Measurements from ENCODE around the gene ASPSCR1.

The ASPSCR1 gene

DNA sequence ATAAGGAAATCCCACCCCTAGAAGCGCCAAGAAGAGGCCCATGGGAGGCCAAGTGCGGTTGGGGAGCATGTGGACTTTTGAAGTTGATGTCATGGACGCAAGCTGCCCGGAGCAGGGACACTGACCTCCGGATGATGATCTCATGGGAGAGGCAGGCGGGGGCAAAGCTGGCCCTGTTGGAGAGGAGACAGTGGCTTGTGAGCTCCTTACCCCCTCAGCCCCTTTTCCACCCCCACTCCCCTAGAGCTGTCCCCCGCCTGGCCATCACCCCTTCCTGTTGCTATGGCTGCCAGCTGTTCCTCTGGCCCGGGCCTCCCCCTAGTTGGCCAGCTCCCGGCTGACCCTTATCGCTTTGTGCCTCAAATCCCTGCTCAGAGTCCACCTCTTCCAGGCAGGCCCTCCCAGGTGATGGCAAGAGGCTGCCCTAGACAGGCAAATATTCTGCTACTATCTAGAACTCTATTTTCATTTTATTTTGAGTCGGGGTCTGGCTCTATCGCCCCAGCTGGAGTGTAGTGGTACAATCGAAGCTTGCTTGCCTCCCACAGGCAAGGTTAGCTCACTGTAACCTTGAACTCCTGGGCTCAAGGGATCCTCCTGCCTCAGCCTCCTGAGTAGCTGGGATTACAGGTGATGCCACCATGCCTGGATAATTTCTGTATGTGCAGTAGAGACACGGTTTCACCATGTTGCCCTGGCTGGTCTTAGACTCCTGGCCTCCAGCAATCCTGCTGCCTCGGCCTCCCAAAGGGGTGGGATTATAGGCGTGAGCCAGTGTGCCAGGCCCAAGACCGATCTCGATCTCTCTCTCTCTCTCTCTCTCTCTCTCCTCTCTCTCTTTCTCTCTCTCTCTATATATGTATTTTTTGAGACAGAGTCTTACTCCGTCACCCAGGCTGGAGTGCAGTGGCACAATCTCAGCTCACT is 23.0 kb upstream of the ASPSCR1 start:
- no peak for TF ChIP-seq CTCF (conservative IDR thresholded peaks at IDR 0.05; ENCODE audit: low read depth, low read length)
- no peak overlapping the region for H3K4me3 ChIP-seq (ENCODE audit: low read length)
- DNase-seq (ENCODE audit: low read depth) = no peak

DNA sequence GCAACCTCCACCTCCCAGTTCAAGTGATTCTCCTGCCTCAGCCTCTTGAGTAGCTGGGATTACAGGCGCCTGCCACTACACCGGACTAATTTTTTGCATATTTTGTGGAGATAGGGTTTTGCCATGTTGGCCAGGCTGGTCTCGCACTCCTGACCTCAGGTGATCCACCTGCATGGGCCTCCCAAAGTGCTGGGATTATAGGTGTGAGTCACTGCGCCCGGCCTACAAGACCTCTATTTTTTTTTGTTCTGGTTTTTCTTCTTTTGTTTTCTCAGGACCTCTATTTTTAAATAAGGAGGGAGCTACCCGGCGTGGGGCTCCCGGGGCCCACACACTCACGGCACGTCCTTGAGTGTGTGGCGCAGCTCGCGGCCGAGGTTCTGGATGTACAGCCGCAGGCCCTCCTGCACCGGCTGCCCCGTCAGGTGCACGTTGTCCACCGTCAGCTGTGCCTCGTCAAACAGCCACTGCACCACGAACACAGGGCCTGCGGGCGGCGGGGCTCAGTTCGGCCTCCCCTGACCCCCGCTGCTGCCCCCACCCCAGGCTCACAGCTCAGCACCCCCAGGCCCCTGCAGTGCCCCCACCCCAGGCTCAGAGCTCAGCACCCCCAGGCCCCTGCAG is 22.3 kb upstream of the ASPSCR1 start:
- TF ChIP-seq CTCF (conservative IDR thresholded peaks at IDR 0.05; ENCODE audit: low read depth, low read length) = no peak
- no peak for DNase-seq (ENCODE audit: low read depth)
- H3K4me3 ChIP-seq (ENCODE audit: low read length) = no peak overlapping the region

DNA sequence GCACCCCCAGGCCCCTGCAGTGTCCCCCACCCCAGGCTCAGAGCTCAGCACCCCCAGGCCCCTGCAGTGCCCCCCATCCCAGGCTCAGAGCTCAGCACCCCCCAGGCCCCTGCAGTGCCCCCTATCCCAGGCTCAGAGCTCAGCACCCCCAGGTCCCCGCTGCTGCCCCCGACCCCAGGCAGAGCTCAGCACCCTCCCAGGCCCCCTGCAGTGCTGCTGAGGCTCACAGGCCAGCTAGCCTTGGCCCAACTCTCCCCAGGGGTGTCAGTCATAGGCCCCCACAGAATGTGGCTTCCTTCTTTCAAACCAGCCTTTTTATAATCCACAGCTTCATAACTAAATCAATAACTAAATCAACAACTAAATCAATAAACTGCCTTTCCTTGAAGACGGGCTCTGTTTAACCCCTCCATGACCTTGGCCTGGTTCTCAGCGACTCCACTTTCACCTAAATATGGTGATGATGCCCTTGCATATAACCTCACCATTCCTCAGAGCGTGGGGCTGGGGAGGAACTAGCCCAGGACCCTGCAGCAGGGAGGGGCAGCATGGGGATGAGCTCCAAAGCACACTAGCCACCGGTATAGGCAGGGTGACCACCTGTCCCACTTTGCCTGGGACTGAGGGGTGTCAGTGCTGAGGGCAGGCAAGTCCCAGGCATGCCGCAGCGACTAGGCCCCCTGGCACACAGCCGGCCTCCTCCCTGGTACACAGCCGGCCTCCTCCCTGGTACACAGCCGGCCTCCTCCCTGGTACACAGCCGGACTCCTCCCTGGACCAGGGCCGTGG is 21.5 kb upstream of the ASPSCR1 start:
- TF ChIP-seq CTCF (conservative IDR thresholded peaks at IDR 0.05; ENCODE audit: low read depth, low read length) = no peak
- DNase-seq (ENCODE audit: low read depth) = no peak
- no peak overlapping the region for H3K4me3 ChIP-seq (ENCODE audit: low read length)

DNA sequence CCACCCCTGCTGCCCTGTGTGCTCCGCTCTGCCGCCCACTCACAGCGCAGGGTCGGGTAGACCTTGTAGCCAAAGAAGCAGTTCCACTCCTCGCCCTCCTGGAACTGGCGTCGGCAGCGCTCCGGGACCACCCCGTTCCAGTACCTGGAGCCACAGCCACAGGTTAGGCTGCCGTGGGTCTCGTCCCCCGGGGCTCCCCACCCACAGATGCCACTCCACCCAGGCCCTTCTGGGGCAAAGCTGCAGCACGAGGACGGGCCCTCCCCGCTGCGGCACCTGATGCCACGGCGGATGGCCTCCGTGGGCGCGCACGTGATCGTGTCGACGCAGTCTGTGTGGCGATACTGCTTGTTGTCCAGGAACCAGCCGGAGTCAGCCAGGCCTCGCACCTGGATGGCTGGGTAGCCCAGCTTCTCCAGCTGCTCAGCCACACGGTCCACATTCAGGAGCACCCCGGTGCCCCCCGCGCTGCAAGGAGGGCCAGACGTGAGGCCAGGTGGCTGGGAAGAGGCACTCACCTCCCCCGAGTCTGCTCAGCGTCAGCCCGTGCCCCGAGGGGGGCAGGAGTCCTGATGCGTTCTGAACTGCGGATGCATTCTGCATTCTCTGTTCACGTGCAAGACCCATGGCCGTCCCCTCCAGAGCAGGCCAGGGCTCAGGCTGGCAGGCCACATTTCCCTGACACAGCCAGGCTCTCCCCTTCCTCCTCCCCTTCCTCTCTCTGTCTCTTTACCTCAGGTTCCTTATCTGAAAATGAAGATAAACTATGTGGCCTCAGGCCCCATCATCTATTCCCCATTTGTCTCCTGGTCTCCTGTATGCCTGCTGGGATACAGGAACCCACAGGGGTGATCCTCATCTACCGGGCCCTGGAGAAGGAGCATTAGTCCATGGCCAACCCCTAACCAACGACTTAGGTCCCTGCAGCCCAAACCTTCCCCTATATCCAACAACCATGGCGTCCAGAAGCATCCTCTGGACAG is 20.5 kb upstream of the ASPSCR1 start:
- no peak for TF ChIP-seq CTCF (conservative IDR thresholded peaks at IDR 0.05; ENCODE audit: low read depth, low read length)
- no peak for DNase-seq (ENCODE audit: low read depth)
- no peak overlapping the region for H3K4me3 ChIP-seq (ENCODE audit: low read length)

- DNase-seq (ENCODE audit: low read depth) = no peak
Measured at GRCh38 chr17:81957691-81958432, 19.6 kb upstream of the ASPSCR1 start.

More at GRCh38 chr17:81957691-81958432, 19.6 kb upstream of the ASPSCR1 start:
- TF ChIP-seq CTCF (conservative IDR thresholded peaks at IDR 0.05; ENCODE audit: low read depth, low read length) = no peak
- no peak overlapping the region for H3K4me3 ChIP-seq (ENCODE audit: low read length)

All from retinal pigment epithelial cell (primary cell).